IMR-90 (cell line): ENCODE data around the gene EFCC1. TPM values are rescaled to one million over a fixed set of nuclear protein-coding genes. Genes with fewer than 3 reads are reported as not detected.

Experiments
- ATAC-seq: fragments of 200-7000 bp; cut with Tn5 transposase; 2 replicates; pipeline ENCODE4 v1.9.1; 2020; ENCODE audit warnings: low read depth, mild to moderate bottlenecking, moderate library complexity
- BruUV-seq: library from RNA; stranded (reverse); fragments of 400-500 nt; replicated peaks from 2 replicates; lab custom pipeline; 2021; lab: Mats Ljungman, UMichigan
- CTCF ChIA-PET: fragments of 300-600 bp; formaldehyde crosslinking; extraction: SDS; loops from one replicate; lab custom pipeline; 2021; ENCODE audit warnings: antibody characterized with exemption; lab: Yijun Ruan, JAX
- POLR2A ChIA-PET: fragments of 300-600 bp; sonication (Branson Sonifier 250); formaldehyde crosslinking; loops from one replicate; lab custom pipeline; 2022; ENCODE audit warnings: antibody characterized with exemption; ENCODE audit not compliant: unreplicated experiment; lab: Charles Lee
- DNase-seq: peaks from one replicate; pipeline ENCODE4 v3.0.0; 2013
- H2AFZ ChIP-seq: replicated peaks from 2 replicates; pipeline ENCODE3; 2013; ENCODE audit warnings: low read length, mild to moderate bottlenecking; ENCODE audit not compliant: poor library complexity
- H2AK5ac ChIP-seq: 2 replicates; pipeline ENCODE4 v1.6.1; 2013; ENCODE audit warnings: low read depth, low read length, inconsistent platforms
- H2AK9ac ChIP-seq: replicated peaks from 2 replicates; pipeline ENCODE3; 2013; ENCODE audit warnings: mild to moderate bottlenecking, low read depth, low read length, moderate library complexity; ENCODE audit not compliant: poor library complexity
- H2BK120ac ChIP-seq: 2 replicates; pipeline ENCODE4 v1.6.1; 2013; ENCODE audit warnings: low read depth, low read length, inconsistent platforms
- H2BK15ac ChIP-seq: 3 replicates; pipeline ENCODE4 v1.6.1; 2013; ENCODE audit warnings: low read depth, low read length, inconsistent platforms
- H2BK20ac ChIP-seq: 2 replicates; pipeline ENCODE4 v1.6.1; 2013; ENCODE audit warnings: low read depth, mild to moderate bottlenecking, inconsistent platforms, low read length, moderate library complexity
- H2BK5ac ChIP-seq: 2 replicates; pipeline ENCODE4 v1.6.1; 2013; ENCODE audit warnings: mild to moderate bottlenecking, low read depth, low read length, inconsistent platforms; ENCODE audit not compliant: poor library complexity, severe bottlenecking
- H3K14ac ChIP-seq: replicated peaks from 2 replicates; pipeline ENCODE4 v1.6.1; 2013; ENCODE audit warnings: low read depth, low read length, inconsistent platforms
- H3K18ac ChIP-seq: 2 replicates; pipeline ENCODE4 v1.6.1; 2013; ENCODE audit warnings: low read depth, low read length, control low read depth
- H3K23ac ChIP-seq: 2 replicates; pipeline ENCODE4 v1.6.1; 2013; ENCODE audit warnings: low read depth, low read length, inconsistent platforms
- H3K27ac ChIP-seq: 2 replicates; pipeline ENCODE4 v1.5.1; 2013; ENCODE audit warnings: mild to moderate bottlenecking, control low read depth, low read length; ENCODE audit not compliant: insufficient read depth
- H3K27me3 ChIP-seq: 2 replicates; pipeline ENCODE4 v1.6.1; 2013; ENCODE audit warnings: low read length; ENCODE audit not compliant: control insufficient read depth, insufficient read depth
- H3K36me3 ChIP-seq: 2 replicates; pipeline ENCODE4 v1.6.1; 2013; ENCODE audit warnings: low read length, mixed read lengths; ENCODE audit not compliant: control insufficient read depth, insufficient read depth
- H3K4ac ChIP-seq: 2 replicates; pipeline ENCODE4 v1.6.1; 2013; ENCODE audit warnings: low read depth, low read length, inconsistent platforms
- H3K4me1 ChIP-seq: 2 replicates; pipeline ENCODE4 v1.6.1; 2013; ENCODE audit warnings: low read length, mixed read lengths; ENCODE audit not compliant: control insufficient read depth, insufficient read depth
- H3K4me2 ChIP-seq: 2 replicates; pipeline ENCODE4 v1.6.1; 2013; ENCODE audit warnings: low read depth, mild to moderate bottlenecking, control low read depth, low read length, moderate library complexity
- H3K4me3 ChIP-seq: 2 replicates; pipeline ENCODE4 v1.5.1; 2013; ENCODE audit warnings: low read depth, mild to moderate bottlenecking, control low read depth, low read length, moderate library complexity; ENCODE audit not compliant: insufficient read depth
- H3K56ac ChIP-seq: 2 replicates; pipeline ENCODE4 v1.6.1; 2013; ENCODE audit warnings: low read length, inconsistent platforms; ENCODE audit not compliant: insufficient read depth; ENCODE audit errors: extremely low read depth
- H3K79me1 ChIP-seq, 2 experiments: 2 replicates each; pipeline ENCODE4 v1.6.1; 2013; ENCODE audit warnings: low read length in 2 of 2, inconsistent platforms in 1 of 2, low read depth in 1 of 2
- H3K9ac ChIP-seq: 2 replicates; pipeline ENCODE4 v1.6.1; 2013; ENCODE audit warnings: low read depth, low read length, control low read depth
- H3K9me1 ChIP-seq: 2 replicates; pipeline ENCODE4 v1.6.1; 2013; ENCODE audit warnings: low read length, inconsistent platforms; ENCODE audit not compliant: insufficient read depth
- H3K9me3 ChIP-seq: 2 replicates; pipeline ENCODE4 v1.6.1; 2013; ENCODE audit warnings: low read length; ENCODE audit not compliant: control insufficient read depth, insufficient read depth
- H4K20me1 ChIP-seq: 2 replicates; pipeline ENCODE4 v1.6.1; 2013; ENCODE audit warnings: low read length, inconsistent platforms; ENCODE audit not compliant: insufficient read depth
- H4K5ac ChIP-seq: 2 replicates; pipeline ENCODE4 v1.6.1; 2013; ENCODE audit warnings: mild to moderate bottlenecking, low read depth, low read length, control low read depth
- H4K8ac ChIP-seq, 2 experiments: 2 replicates each; pipeline ENCODE4 v1.6.1; 2013; ENCODE audit warnings: low read depth in 2 of 2, low read length in 2 of 2, control low read depth in 1 of 2, inconsistent platforms in 1 of 2
- H4K91ac ChIP-seq: 2 replicates; pipeline ENCODE4 v1.6.1; 2013; ENCODE audit warnings: low read depth, low read length, inconsistent platforms; ENCODE audit not compliant: insufficient read depth
- BHLHE40 ChIP-seq: fragments of 150-350 bp; IDR thresholded peaks from 2 replicates; pipeline ENCODE4 v1.6.1; 2016; ENCODE audit warnings: mild to moderate bottlenecking, low read depth, low read length
- CHD1 ChIP-seq: IDR thresholded peaks from 2 replicates; pipeline ENCODE4 v1.6.1; 2012; ENCODE audit warnings: low read depth, low read length, improper control_type of control experiment
- FOS ChIP-seq: fragments of 150-350 bp; IDR thresholded peaks from 2 replicates; pipeline ENCODE4 v1.6.1; 2016; ENCODE audit warnings: low read depth, low read length
- MAFK ChIP-seq: IDR thresholded peaks from 2 replicates; pipeline ENCODE4 v1.6.1; 2012; ENCODE audit warnings: low read depth, low read length, improper control_type of control experiment
- MAZ ChIP-seq: IDR thresholded peaks from 2 replicates; pipeline ENCODE4 v1.6.1; 2012; ENCODE audit warnings: low read depth, mild to moderate bottlenecking, low read length, improper control_type of control experiment, moderate library complexity, borderline replicate concordance
- MXI1 ChIP-seq: IDR thresholded peaks from 2 replicates; pipeline ENCODE4 v1.6.1; 2012; ENCODE audit warnings: low read depth, mild to moderate bottlenecking, low read length, moderate library complexity, borderline replicate concordance
- POLR2A ChIP-seq: IDR thresholded peaks from 2 replicates; pipeline ENCODE4 v1.6.1; 2012; ENCODE audit warnings: mild to moderate bottlenecking, low read depth, low read length
- RAD21 ChIP-seq: IDR thresholded peaks from 2 replicates; pipeline ENCODE4 v1.6.1; 2012; ENCODE audit warnings: low read length, improper control_type of control experiment
- RCOR1 ChIP-seq: IDR thresholded peaks from 2 replicates; pipeline ENCODE4 v1.6.1; 2012; ENCODE audit warnings: mild to moderate bottlenecking, low read length, improper control_type of control experiment; ENCODE audit not compliant: insufficient replicate concordance
- RFX5 ChIP-seq: IDR thresholded peaks from 2 replicates; pipeline ENCODE4 v1.8.0; 2012; ENCODE audit warnings: low read depth, mild to moderate bottlenecking, low read length, moderate library complexity
- USF2 ChIP-seq: fragments of 150-350 bp; IDR thresholded peaks from 2 replicates; pipeline ENCODE4 v1.6.1; 2017; ENCODE audit warnings: mild to moderate bottlenecking, antibody characterized with exemption, low read length, low read depth
- WGBS, 2 experiments: methylation state at CpG; one replicate each; pipeline versions ENCODE4 v1.1.5 to v1.1.7; 2013; ENCODE audit warnings: missing lambda C conversion rate in 2 of 2; ENCODE audit not compliant: insufficient read length in 1 of 2; ENCODE audit errors: extremely low coverage in 2 of 2; 5-methylcytosine and 5-hydroxymethylcytosine counted together
- dilution Hi-C: fragments of 300-500 bp; cut with HindIII; formaldehyde crosslinking; loops from one replicate; pipeline ENCODE4 v1.14.3; 2018; ENCODE audit warnings: low sequenced_read_pairs; ENCODE audit not compliant: unreplicated experiment
- in situ Hi-C: fragments of 300-500 bp; cut with MboI; formaldehyde crosslinking; loops from 3 replicates; pipeline ENCODE4 v1.14.3; 2019; ENCODE audit warnings: low sequenced_read_pairs, inconsistent platforms, mixed read lengths
- intact Hi-C: fragments of 100-400 bp; cut with micrococcal nuclease; formaldehyde crosslinking; loops from 2 replicates; pipeline ENCODE4 v1.10.0; 2022
- polyA plus RNA-seq, 3 experiments: library from polyadenylated mRNA; depleted of rRNA; stranded (reverse); fragments of >200 nt; gene quantifications; 2 replicates each; pipeline ENCODE4 v1.2.3, GENCODE V29; 2012; ENCODE audit warnings: low replicate concordance in 1 of 3
- total RNA-seq: library from RNA; depleted of rRNA; stranded (reverse); fragments of >200 nt; gene quantifications from 2 replicates; pipeline ENCODE4 v1.2.3, GENCODE V29; 2012
- TF ChIP-seq, protein P1 (sequence below): conservative IDR thresholded peaks from 2 replicates; pipeline ENCODE4 v1.5.1; 2012; ENCODE audit warnings: mild to moderate bottlenecking, low read depth, low read length, improper control_type of control experiment

Gene EFCC1
- total and polyA plus RNA-seq, 2 of the 4 experiments (the other 2 are of a cell fraction): not detected

GRCh38 chr3:128956440-128956839 is 44.7 kb upstream of the EFCC1 start:
- H4K20me1 ChIP-seq: no peaks in the 10 kb centered on the region
- H4K8ac ChIP-seq: no peak overlapping the region
- TF ChIP-seq, protein P1, sequence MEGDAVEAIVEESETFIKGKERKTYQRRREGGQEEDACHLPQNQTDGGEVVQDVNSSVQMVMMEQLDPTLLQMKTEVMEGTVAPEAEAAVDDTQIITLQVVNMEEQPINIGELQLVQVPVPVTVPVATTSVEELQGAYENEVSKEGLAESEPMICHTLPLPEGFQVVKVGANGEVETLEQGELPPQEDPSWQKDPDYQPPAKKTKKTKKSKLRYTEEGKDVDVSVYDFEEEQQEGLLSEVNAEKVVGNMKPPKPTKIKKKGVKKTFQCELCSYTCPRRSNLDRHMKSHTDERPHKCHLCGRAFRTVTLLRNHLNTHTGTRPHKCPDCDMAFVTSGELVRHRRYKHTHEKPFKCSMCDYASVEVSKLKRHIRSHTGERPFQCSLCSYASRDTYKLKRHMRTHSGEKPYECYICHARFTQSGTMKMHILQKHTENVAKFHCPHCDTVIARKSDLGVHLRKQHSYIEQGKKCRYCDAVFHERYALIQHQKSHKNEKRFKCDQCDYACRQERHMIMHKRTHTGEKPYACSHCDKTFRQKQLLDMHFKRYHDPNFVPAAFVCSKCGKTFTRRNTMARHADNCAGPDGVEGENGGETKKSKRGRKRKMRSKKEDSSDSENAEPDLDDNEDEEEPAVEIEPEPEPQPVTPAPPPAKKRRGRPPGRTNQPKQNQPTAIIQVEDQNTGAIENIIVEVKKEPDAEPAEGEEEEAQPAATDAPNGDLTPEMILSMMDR: no peak
- TF ChIP-seq FOS (no peak), MAFK (no peak), CHD1 (no peak), RCOR1 (no peak), MAZ (no peak), MXI1 (no peak), RAD21 (no peak), USF2 (no peak), BHLHE40 (no peak), RFX5 (no peak), POLR2A (no peak)
- no peak overlapping the region for H3K9ac ChIP-seq
- H3K14ac ChIP-seq: no peak overlapping the region
- H2BK15ac ChIP-seq: no peak overlapping the region
- H4K91ac ChIP-seq: no peak overlapping the region
- no peak overlapping the region for H3K4me2 ChIP-seq
- H2BK20ac ChIP-seq: no peak overlapping the region
- H2BK5ac ChIP-seq: no peak overlapping the region
- no peak overlapping the region for H2AFZ ChIP-seq
- in situ Hi-C loops: no loop called here
- POLR2A ChIA-PET: no interaction called here
- H3K79me1 ChIP-seq: no peaks in the 10 kb centered on the region
- peaks cover 14% of the 10 kb centered on the region for H3K27me3 ChIP-seq
- H3K18ac ChIP-seq: no peak overlapping the region
- dilution Hi-C loops: no loop called here
- no peak overlapping the region for H3K4me3 ChIP-seq
- no peak overlapping the region for H2BK120ac ChIP-seq
- no peaks in the 10 kb centered on the region for H3K4me1 ChIP-seq
- no peak overlapping the region for H3K27ac ChIP-seq
- CTCF ChIA-PET: no interaction called here
- ATAC-seq: no peak
- peaks cover 4% of the 10 kb centered on the region for H3K9me3 ChIP-seq
- H3K36me3 ChIP-seq: no peaks in the 10 kb centered on the region
- H3K4ac ChIP-seq: no peak overlapping the region
- H3K56ac ChIP-seq: no peak overlapping the region
- H2AK9ac ChIP-seq: no peak overlapping the region
- H3K23ac ChIP-seq: no peak overlapping the region
- H4K5ac ChIP-seq: no peak overlapping the region
- no peak overlapping the region for H2AK5ac ChIP-seq
- no peaks in the 10 kb centered on the region for H3K9me1 ChIP-seq
- DNase-seq: no peak
- intact Hi-C loops: no loop called here
- no TSS peak for BruUV-seq
- 60% methylated on average over 2 of the region's 2 CpGs; no CpG with 5 or more reads in 1 of the 2 experiments for WGBS, 2 experiments
